HG02943 (cell line): ENCODE results near the gene COL8A1.
A peak's percentile ranks its signal among the peaks of the same experiment; 100 is the strongest.

Experiments used
- ATAC-seq: cut with Tn5 transposase; IDR thresholded peaks from one replicate; pipeline ENCODE4 v1.9.1; 2021; ENCODE audit warnings: mild to moderate bottlenecking, low read depth, moderate library complexity; ENCODE audit not compliant: unreplicated experiment

Gene COL8A1

GRCh38 chr3:99753268-99753975 is 115.0 kb downstream of the COL8A1 start:
- peak; percentile 69 for ATAC-seq

DNA sequence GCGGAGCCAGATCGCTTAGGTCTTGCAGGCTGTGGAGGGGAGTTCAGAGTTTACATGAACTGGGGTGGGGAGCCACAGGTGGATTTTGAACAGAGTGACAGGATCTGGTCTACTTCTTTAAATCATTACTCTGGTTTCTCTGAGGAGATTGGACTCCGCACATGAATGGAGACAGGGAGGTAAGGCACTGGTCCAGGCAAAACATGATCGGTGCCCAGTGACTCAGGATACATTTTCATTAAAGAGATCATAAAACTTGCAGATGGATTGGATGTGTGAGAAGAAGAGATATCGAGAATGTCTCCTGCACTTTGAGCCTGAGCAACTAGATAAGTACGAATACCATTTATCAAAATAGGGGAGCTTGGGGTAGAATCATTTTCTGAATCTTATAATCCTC is 117.4 kb downstream of the COL8A1 start:
- ATAC-seq, result no peak

DNA sequence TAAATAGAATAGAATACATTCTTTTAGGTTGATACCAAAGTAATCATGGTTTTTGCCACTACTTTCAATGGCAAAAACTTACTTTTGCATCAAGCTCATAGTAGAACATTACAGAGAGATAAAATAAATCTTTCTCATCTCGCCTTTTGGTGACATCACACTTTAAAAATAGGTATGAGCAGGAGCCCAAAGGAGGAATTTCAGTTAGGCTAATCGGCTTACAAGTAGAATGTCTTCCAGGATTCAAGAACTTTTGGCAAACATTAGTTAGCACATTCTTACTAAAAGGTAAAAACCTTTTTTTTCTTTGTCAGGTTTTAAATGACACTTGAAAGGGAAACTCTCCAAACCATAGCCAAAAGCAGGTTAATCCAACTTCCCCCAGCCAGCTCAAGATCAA is 119.6 kb downstream of the COL8A1 start:
- ATAC-seq, result no peak

DNA sequence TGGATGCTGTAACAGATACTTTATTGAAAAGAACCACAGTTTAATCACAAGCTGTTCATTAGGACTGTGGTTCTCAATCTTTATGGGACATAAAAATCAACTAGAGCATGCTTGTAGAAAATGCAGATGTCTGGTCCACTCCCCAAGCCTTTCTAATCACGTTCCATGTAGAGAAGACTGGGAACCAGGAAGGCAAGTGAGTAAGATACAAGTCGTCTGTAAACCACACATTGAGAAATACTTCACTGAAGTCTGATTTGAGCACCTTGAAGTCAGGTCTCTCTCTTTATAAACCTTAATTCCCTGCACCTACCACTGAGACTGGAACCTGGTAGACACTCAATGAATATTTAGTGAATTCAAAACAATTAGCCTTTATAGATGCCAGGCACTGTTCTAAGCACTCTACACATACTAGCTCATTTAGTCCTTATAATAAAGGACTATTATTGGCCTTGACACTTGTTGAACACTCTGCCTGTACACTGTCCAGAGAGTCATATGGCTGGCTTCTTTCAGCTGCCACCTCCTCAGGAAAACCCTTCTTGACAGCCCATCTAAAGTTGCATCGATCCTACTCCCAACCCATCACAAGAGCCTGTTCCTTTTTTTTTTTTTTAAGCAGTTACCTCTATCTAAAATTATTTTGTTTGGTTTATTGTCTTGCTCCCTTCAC is 120.2 kb downstream of the COL8A1 start:
- ATAC-seq, result no peak

- ATAC-seq, result no peak
Measured at GRCh38 chr3:99760031-99760430, 121.6 kb downstream of the COL8A1 start.

DNA sequence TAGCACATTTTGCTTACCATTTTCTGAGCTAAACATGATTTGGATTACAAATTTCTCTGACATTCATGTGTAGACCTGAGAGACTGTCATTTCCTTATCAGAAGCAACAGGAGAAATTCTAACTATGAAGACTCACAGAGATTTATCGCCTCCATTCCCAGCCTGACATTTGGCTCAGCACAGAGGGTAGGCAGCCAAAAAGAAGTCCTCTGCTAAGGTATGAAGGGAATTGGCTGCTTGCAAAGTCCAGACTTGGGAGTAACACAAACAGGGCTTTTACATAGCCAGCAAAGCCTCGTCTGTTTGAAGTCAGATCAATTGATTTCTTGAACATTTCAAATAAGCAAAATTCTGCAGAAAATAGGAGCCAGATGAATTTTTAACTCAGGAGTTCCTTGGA is 122.2 kb downstream of the COL8A1 start:
- no peak for ATAC-seq

- no peak for ATAC-seq
Measured at GRCh38 chr3:99761415-99762165, 123.2 kb downstream of the COL8A1 start.

DNA sequence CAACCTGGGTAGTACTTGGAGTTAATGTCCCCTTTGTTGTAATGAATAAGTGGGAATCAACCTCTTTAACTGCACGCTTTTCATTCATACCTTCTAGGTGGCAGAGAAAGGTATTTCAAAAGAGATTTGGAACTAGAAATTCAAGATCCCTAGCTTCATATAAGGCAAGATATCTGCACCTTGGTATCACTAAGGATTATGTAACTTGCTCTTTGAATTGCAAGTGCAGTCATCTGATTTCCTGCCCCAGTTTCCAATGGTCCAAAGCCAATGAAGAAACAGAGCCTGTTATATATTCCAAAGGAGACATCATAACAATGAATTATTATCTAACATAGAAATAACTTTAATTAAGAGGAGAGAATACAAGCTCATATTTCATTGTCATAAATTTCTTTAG is 124.5 kb downstream of the COL8A1 start:
- no peak for ATAC-seq

DNA sequence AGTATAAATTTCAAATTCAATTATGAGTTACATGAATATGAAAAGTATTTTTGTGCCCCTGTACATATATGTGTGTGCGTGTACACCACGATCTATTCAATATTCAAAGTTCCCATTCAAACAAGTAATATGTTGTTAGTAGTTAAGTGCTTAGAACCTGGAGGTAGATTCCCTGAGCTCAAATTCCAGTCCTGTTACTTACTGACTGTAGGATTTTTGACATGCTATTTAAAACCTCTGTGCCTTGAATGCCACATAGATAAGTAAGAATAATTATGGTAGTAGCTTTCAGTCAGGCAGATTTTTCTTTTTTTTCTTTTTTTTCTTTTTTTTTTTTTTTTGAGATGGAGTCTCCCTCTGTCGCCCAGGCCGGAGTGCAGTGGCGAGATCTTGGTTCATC is 126.0 kb downstream of the COL8A1 start:
- ATAC-seq, result no peak

DNA sequence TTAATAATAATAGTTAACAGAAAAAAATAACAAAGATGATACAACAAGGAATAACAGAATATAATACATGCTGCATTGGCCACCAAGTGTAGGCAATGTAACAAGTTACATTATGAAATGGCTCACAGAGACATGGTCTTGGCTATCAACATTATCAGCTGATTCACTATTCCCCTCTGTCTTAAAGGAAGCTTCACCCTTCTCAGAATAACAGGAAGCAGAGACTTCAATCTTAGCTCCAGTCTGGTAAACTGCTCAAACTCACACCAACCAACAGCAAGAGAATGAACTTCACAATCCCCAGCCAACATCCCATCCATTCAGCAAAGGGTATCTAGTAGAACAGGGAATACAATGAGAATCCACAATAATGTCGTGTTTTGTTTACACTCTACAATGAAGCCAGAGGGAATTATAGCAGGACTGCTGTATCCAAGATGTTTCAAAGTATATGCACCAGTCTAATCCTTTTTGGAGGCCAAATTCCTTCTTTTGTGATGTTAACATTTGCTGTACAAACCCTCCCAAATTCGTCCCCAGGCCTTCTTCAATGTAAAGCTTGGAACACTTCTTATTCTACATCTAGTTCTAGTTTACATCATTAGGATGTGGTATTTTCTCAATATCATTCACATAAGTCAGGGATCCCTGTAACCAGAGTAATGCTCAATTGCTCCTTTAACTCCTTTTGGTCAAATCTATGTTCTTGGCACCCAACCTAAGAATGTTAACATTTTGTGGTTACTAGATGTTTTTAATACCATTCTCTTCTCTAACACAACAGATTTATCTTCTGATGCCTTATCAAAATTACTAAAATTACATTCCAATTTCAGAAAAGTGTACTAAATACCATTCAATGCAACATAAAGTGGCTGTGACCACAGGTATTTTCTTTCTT is 126.9 kb downstream of the COL8A1 start:
- ATAC-seq, result no peak

DNA sequence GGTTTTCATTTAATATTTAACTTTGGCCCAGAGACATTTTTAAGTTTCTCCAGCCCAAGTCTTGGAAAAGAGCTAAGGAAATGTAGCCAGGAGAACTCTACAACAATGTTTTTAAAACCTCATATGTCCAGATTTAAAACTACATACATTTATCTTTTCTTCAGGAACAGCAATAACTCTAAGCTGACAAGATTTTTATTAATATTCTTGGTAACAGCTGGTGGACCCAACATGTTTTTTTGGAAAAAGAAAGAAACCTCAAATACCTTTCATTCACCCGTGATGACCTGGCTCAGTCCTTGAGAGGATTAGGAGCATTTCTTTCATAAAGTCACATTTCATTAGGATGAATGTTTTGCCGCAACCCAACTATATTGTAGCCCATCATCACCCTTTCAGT is 128.9 kb downstream of the COL8A1 start:
- ATAC-seq, result no peak

GRCh38 chr3:99768126-99768525 is 129.7 kb downstream of the COL8A1 start:
- no peak for ATAC-seq

DNA sequence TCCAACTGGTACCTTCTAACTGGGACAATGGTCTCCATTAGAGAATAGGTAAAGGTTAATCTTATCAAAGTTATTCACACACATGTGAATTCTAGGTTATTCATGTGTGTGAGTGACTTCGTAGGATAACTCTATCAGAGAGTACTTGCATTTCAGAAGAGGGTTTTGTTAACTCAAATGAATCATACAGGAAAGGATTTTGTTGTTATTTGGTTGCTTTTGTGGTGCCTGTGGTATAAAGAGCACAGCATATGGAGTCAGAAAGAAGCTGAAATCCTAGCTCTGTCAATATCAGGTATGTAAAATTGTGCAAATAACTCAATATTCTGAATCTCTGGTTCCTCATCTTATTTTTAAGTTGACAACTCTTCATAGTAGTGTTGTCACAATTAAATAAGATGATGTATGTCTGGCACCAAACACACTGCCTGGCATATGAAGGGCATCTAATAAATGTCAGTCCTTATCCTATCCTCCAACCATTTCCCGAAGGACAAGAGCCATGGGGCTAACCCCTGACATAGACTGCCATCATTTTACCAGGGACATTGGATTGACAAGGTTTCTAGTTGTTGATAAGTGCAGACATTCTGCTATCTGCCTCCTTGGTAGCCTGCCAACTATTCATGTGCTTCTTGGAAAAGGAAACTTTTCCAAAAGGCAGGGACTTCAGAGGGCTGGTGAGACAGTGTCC is 130.6 kb downstream of the COL8A1 start:
- no peak for ATAC-seq

GRCh38 chr3:99772171-99772570 is 133.8 kb downstream of the COL8A1 start:
- no peak for ATAC-seq

DNA sequence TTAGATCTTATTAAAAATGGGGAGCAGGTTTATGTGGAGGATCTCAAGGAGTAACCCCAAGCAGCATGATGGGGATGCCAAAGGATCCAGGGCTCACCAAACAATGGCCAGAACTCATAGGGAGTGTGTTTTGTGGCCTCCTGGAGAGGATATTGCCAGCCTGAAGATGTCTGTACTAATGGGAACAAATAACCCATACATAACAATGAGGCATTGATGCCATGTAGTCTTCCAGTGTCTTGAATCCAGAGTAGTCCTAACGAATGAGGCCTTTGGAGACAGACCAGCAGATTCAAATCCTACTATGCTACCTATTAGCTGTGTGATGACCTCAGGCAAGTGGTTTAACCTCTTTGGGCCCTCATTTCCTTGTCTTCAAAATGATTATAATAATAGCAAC is 134.3 kb downstream of the COL8A1 start:
- no peak for ATAC-seq

DNA sequence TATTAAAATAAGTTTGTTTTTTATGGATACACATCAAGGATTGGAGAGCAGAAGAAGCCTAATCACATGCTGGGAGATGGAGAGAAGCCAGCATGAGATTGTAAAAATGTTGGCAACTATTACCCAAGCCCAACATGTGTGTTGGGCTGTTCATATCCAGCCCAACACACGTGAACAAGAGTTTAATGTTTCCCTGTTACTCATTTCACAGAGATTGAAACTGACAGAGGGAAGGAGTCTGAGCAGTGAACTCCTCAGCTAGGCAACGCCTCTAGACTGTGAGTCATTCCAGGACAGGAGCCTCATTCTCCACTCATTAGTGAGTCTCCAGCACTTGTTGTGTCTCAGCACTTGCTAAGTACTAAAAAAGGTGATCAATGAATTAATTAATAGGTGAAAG is 136.1 kb downstream of the COL8A1 start:
- peak; percentile 62 for ATAC-seq

GRCh38 chr3:99776516-99777209 is 138.3 kb downstream of the COL8A1 start:
- no peak for ATAC-seq

GRCh38 chr3:99777210-99777549 is 138.8 kb downstream of the COL8A1 start:
- no peak for ATAC-seq

GRCh38 chr3:99777708-99778107 is 139.3 kb downstream of the COL8A1 start:
- no peak for ATAC-seq

- no peak for ATAC-seq
Measured at GRCh38 chr3:99780749-99781148, 142.4 kb downstream of the COL8A1 start.
